CMK (cell line): Measurements from ENCODE around the gene KCNIP4.

Experiments used
- DNase-seq: peaks from one replicate; pipeline ENCODE4 v3.0.0-alpha.2; 2010; ENCODE audit warnings: low read depth

Gene KCNIP4

GRCh38 chr4:21688596-21689265 lies 259.8 kb downstream of the KCNIP4 start:
- DNase-seq = no peak

GRCh38 chr4:21685911-21686310 lies 262.7 kb downstream of the KCNIP4 start:
- DNase-seq = no peak

GRCh38 chr4:21680326-21680898 lies 268.2 kb downstream of the KCNIP4 start:
- DNase-seq = no peak

GRCh38 chr4:21678711-21679110 lies 269.9 kb downstream of the KCNIP4 start:
- DNase-seq = no peak

DNA sequence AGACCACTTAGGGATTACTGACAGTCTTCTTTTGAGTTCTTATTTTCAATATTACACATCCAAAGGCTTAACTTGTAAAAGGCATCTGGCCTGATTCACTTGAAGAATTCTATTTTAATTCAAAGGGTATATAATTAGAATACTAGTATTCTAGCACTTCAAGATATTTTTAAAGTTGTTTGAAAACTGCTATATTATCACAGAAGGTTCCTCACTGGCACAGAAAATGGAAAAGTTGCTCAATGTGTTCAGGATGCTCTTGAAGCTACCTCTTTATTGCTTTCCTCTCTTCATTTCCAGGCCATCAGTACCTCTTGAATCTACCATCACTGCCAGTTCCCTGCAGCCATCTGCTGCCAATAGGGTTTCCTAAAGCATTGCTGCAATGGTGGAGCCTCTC lies 271.4 kb downstream of the KCNIP4 start:
- no peak for DNase-seq

DNA sequence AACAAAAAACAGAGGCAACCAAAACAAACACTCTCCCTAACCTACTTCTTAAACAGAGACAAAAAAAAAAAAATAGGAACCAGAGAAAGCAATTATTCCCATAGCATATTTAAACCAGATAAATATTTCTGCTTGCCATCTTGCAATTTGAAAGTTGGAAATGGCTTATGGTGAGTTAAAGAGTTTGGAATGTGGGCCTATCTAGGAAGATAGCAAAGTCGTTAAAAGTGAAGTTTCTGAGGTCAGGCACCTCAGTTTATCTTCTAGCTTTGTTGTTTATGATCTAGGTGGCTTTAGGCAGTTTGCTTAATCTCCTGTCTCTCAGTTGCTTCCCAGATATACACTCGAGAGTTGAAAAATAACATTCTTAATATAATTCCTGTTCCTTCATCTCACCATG lies 284.2 kb downstream of the KCNIP4 start:
- no peak for DNase-seq

GRCh38 chr4:21656832-21657231 lies 291.7 kb downstream of the KCNIP4 start:
- no peak for DNase-seq

GRCh38 chr4:21655031-21655430 lies 293.5 kb downstream of the KCNIP4 start:
- DNase-seq = no peak

DNA sequence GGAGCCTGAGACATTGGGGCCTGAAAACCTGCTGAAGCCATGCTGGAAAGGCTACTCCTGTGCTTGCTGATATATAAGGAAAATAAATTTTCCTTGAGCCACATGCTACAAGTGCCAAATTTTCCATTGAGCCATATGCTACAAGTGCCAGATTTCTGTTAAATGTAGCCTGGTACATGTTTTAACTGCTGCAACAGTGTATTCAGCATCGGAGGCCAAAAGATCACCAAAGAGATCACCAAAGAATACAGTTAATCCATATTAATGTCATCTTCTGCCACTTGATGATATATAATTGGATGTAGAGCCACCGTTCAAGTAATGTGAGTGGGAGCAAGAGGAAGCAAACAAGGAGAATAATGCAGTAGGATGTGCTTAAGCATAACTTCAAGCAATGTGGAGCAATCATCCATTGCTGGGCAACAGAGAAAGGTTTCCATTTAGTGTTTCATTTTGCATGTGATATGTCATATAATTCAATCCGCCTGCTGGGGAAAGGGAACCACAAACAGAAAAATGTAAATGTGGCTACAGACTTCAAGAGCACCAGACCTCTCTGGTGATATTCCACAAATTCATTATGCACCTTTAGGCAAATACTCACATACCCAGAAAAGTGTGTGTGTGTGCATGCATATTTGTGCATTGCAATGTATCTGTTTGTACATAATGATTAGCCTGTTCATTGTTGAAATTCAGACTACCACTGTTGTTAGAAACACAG lies 295.9 kb downstream of the KCNIP4 start:
- no peak for DNase-seq

DNA sequence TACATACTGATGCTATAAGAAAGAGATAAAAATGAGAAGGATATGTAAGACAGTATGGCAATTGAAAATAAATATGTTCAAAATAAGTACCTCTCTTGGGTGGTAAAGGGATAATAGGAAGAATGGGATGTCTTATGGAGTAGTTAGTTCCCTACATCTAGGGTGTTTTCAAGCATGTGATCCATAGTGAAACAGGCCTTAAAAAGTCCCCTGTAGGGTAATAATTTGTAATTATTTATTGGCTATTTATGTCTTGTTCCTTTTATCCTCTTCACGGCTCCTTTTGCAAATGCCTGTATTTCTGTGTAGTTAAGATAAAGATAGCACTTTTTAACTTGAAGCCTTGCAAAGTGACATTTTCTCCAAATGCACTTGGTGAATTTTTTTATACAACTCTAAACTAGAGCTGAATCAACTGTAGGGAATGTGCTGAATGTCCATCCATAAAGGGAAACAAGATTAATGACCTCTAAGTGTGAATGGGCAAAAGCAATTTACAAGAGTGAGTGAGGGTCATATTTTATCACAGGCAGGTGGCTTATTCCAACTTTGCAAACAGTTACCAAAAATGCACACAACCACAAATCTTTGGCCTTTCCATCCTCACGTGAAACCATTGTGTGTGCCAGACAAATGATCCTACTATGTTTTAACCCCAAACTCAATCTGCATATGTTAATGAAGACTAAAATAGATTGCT lies 299.0 kb downstream of the KCNIP4 start:
- no peak for DNase-seq

DNA sequence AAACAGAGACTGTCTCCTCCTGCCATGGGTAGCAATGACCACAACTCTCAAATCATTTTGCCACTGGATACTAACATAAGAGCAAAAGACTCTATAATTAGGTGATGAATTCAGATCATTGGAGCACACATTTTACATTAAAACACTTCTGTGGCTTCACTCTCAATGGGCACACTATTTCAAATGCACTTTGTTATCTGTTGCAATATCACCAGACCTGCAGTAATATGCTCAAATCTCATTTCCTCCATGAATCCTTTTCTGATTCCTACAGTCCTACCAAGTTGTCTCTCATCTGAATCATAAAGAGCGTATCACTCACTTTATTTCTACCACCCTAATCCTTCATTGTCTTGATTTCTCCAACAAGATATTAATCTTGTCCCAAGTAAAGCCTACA lies 302.8 kb downstream of the KCNIP4 start:
- no peak for DNase-seq

- no peak for DNase-seq
Measured at GRCh38 chr4:21641696-21642095, 306.9 kb downstream of the KCNIP4 start.

GRCh38 chr4:21638171-21638725 lies 310.3 kb downstream of the KCNIP4 start:
- DNase-seq = no peak

DNA sequence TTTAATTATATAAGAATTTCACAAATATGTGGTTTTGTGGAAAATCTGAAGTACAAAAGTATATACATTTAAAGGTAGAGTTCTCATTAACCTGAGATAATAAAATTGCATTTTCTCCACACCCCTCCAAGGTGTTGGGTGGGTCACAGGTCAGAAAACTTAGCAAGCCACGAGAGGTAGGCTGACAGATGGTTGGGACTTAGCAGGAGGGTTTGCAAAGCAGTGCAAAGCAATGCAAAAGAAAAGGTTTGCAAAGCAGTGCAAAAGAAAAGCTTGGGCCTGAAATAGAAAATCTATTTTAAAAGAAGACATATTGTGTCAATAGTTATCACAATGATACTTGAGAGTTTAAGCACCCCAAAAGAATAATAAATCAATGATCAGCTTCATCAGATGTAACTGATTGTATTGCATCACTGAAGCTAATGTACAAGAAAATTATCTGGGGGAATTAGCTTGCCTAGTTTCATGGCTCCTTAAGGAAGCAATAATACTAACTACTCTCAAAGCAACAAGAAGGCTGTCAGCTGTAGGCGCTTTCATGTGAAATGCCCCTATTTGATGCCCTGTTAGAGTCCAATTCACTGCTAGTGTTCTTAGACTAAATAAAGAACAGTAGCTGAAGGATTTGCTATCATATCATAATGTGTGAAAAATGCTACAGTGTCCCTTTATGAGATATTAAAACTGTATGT lies 319.5 kb downstream of the KCNIP4 start:
- no peak for DNase-seq

GRCh38 chr4:21628116-21628670 lies 320.4 kb downstream of the KCNIP4 start:
- DNase-seq = no peak

- no peak for DNase-seq
Measured at GRCh38 chr4:21625447-21625846, 323.1 kb downstream of the KCNIP4 start.

GRCh38 chr4:21605006-21605405 lies 343.6 kb downstream of the KCNIP4 start:
- no peak for DNase-seq

GRCh38 chr4:21596521-21596920 lies 352.1 kb downstream of the KCNIP4 start:
- DNase-seq = no peak

DNA sequence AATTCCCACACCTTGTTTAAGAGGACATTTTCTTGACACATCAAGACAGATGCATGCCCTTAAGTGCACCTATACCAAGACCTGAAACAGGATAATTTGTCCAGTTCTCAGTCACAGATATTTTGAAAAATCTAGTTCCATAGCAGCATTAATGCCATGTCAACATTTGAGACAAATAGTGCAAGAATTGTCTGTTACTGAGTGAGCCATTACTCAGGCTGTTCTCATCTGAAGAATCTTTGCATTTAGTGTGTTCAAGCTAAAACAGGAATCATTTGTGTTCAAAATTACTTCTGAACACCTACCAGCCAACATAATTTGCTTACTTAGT lies 354.9 kb downstream of the KCNIP4 start:
- DNase-seq = no peak

DNA sequence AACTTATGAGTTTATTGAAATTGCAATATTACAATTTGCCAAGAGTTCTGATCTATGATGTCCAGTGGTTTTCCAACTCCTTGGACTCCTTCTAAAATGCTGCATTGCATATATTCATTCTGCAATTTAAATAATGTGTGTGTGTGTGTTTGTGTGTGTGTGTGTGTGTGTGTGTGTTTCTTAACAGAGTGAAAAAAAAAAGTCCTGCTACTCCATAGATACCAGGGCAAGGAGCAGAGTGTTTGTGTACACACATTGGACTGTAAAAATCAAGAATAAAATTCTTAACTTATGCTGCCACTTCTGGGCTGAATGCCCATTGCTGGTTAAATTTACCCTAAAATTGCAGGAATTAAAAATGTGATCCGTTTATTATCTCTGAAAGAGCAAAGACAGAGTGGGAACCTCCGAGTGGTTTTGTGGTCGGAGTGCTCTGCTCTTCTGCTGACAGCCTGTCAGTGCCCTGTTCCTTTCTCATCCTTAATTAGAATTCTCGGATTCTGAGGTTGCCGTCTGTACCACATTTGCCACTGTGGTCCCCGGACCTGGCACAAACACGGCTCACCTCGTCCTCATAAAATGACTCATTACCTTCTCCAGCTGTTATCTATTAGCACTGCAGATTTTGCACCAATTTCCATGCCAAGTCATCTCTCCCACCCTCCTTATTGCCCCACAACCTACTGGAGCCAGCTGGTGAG lies 355.5 kb downstream of the KCNIP4 start:
- DNase-seq = no peak

GRCh38 chr4:21577056-21577455 lies 371.5 kb downstream of the KCNIP4 start:
- no peak for DNase-seq
